GM23338 (cell line): ENCODE data around the gene PKP3. TPM values are rescaled to one million over a fixed set of nuclear protein-coding genes. Genes with fewer than 3 reads are reported as not detected.
A peak's percentile ranks its signal among the peaks of the same experiment; 100 is the strongest.

Experiments
- ATAC-seq: fragments of 200-7000 bp; cut with Tn5 transposase; 3 replicates; pipeline ENCODE4 v1.9.1; 2020
- DNase-seq: peaks from one replicate; pipeline ENCODE4 v3.0.0-alpha.2; 2015; ENCODE audit warnings: low spot score
- H2AFZ ChIP-seq: fragments of 200-600 bp; sonication (generic); 2 replicates; pipeline ENCODE4 v1.8.0; 2016; ENCODE audit warnings: antibody characterized with exemption, mild to moderate bottlenecking, moderate library complexity
- H3F3A ChIP-seq: fragments of 200-600 bp; sonication (generic); replicated peaks from 2 replicates; pipeline ENCODE4 v1.8.0; 2017; ENCODE audit warnings: antibody characterized with exemption, mixed run types, low read depth
- H3K27ac ChIP-seq: fragments of 200-600 bp; sonication (generic); 2 replicates; pipeline ENCODE4 v1.6.1; 2016; ENCODE audit warnings: low read depth
- H3K27me3 ChIP-seq: fragments of 200-600 bp; sonication (generic); 2 replicates; pipeline ENCODE4 v1.8.0; 2016; ENCODE audit warnings: mild to moderate bottlenecking, mixed run types, moderate library complexity; ENCODE audit not compliant: insufficient read depth
- H3K36me3 ChIP-seq: fragments of 200-600 bp; sonication (generic); 2 replicates; pipeline ENCODE4 v1.8.0; 2016; ENCODE audit warnings: mild to moderate bottlenecking; ENCODE audit not compliant: insufficient read depth
- H3K4me1 ChIP-seq: fragments of 200-600 bp; sonication (generic); 2 replicates; pipeline ENCODE4 v1.8.0; 2016; ENCODE audit warnings: mild to moderate bottlenecking, moderate library complexity; ENCODE audit not compliant: insufficient read depth
- H3K4me2 ChIP-seq: fragments of 200-600 bp; sonication (generic); 2 replicates; pipeline ENCODE4 v1.7.1; 2017; ENCODE audit warnings: mixed run types
- H3K4me3 ChIP-seq: fragments of 200-600 bp; sonication (generic); 2 replicates; pipeline ENCODE4 v1.6.1; 2016; ENCODE audit warnings: mixed run types
- H3K79me2 ChIP-seq: fragments of 200-600 bp; sonication (generic); replicated peaks from 2 replicates; pipeline ENCODE4 v1.8.0; 2017; ENCODE audit warnings: mild to moderate bottlenecking; ENCODE audit not compliant: insufficient read depth
- H3K9me2 ChIP-seq: fragments of 200-600 bp; sonication (generic); 2 replicates; pipeline ENCODE4 v1.8.0; 2017; ENCODE audit not compliant: insufficient read depth
- H4K20me1 ChIP-seq: fragments of 200-600 bp; sonication (generic); replicated peaks from 2 replicates; pipeline ENCODE4 v1.8.0; 2017; ENCODE audit warnings: mild to moderate bottlenecking; ENCODE audit not compliant: insufficient read depth
- H3K27ac Mint-ChIP-seq: 2 replicates; pipeline ENCODE4 v1.8.0; 2020; ENCODE audit warnings: inconsistent platforms, mild to moderate bottlenecking, moderate library complexity, mixed read lengths
- H3K27me3 Mint-ChIP-seq: 3 replicates; pipeline ENCODE4 v1.8.0; 2022; ENCODE audit warnings: low read depth, mild to moderate bottlenecking, moderate library complexity, mixed read lengths, inconsistent platforms; ENCODE audit not compliant: insufficient read depth, poor library complexity
- H3K36me3 Mint-ChIP-seq: 3 replicates; pipeline ENCODE4 v1.8.0; 2021; ENCODE audit warnings: low read depth, mild to moderate bottlenecking, inconsistent platforms, moderate library complexity, mixed read lengths
- H3K4me1 Mint-ChIP-seq: 3 replicates; pipeline ENCODE4 v1.8.0; 2020; ENCODE audit warnings: mild to moderate bottlenecking, inconsistent platforms, mixed read lengths
- H3K4me3 Mint-ChIP-seq: 3 replicates; pipeline ENCODE4 v1.8.0; 2021; ENCODE audit warnings: moderate library complexity, mild to moderate bottlenecking, inconsistent platforms, mixed read lengths
- H3K9me3 Mint-ChIP-seq: 3 replicates; pipeline ENCODE4 v1.8.0; 2020; ENCODE audit warnings: moderate library complexity, mild to moderate bottlenecking, inconsistent platforms, mixed read lengths
- CREB1 ChIP-seq: fragments of 250-450 bp; sonication (Bioruptor Pico); IDR thresholded peaks from 2 replicates; pipeline ENCODE4 v1.5.0; 2020; ENCODE audit warnings: low read depth, mild to moderate bottlenecking, moderate library complexity
- ETS1 ChIP-seq: IDR thresholded peaks from 2 replicates; pipeline ENCODE4 v1.6.1; 2016; ENCODE audit warnings: antibody characterized with exemption
- POLR2AphosphoS5 ChIP-seq: IDR thresholded peaks from 2 replicates; pipeline ENCODE4 v1.6.1; 2016; ENCODE audit warnings: antibody characterized with exemption, low read depth
- REST ChIP-seq: IDR thresholded peaks from one replicate; pipeline ENCODE4 v1.6.1; 2018; ENCODE audit warnings: antibody characterized with exemption; ENCODE audit not compliant: unreplicated experiment
- ZNF331 ChIP-seq: fragments of 250-450 bp; sonication (Bioruptor Pico); IDR thresholded peaks from 2 replicates; pipeline ENCODE4 v1.5.0; 2020; ENCODE audit warnings: low read depth, mild to moderate bottlenecking, moderate library complexity
- ZNF462 ChIP-seq: fragments of 250-450 bp; sonication (Bioruptor Pico); IDR thresholded peaks from 2 replicates; pipeline ENCODE4 v1.5.0; 2020; ENCODE audit warnings: mild to moderate bottlenecking, moderate library complexity
- polyA plus RNA-seq: library from polyadenylated mRNA; unstranded; fragments of >200 nt; fragmentation: Nextera tagmentation; extraction: Ambion mirVana; gene quantifications from 2 replicates; pipeline ENCODE4 v1.2.1, GENCODE V29; 2016
- total RNA-seq: library from RNA; depleted of rRNA; stranded (reverse); fragments of >200 nt; shearing (Covaris generic); gene quantifications from 2 replicates; pipeline ENCODE4 v1.2.3, GENCODE V29; 2014

Gene PKP3
- total and polyA plus RNA-seq, 2 experiments from 2014 or later = 7.2 to 23.0 TPM

DNA sequence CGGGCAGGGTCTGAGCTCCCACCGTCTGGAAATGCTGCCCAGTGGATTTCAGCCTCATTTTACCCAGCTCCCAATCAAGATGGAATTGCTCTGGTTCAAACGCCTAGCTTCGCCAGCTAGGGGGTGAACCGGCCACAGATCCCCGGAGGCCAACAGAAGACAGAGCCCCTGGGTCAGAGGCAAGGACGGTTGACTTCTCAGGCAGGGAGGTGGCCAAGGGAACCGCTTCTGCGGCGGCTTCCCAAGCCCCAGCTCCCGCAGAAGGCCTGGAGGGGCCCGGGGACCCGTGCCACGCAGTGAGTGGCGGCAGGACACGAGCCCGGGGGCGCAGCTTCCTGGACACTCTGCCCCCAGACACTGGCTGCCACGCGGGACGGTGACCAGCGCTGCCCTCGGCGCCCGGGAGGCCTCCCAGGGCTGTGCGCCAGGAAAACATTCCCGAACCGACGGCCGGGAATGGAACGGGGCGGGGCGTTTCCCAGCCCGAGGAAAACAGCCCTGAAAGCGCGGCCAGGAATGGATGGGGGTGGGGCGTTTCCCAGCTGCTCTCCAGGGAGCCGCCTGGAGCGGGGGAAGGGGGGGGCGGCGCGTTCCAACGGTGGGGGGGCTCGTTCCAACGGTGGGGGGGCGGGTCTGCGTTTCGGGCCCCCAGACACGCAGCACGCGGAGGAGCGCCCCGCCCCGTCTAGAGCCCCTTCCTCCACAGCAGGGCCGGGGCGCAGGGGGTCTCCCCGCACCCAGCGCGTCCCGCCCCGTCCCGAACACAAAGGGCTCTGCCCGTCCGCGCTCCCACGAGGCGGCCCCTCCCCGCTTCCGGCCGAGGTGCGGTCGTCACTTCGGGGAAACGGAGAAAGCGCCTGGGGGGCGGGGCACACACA is 38.2 kb upstream of the PKP3 start:
- no peaks in the 10 kb centered on the region for H3K27me3 ChIP-seq
- H3K79me2 ChIP-seq = no peaks in the 10 kb centered on the region
- H4K20me1 ChIP-seq = no peaks in the 10 kb centered on the region
- Mint-ChIP-seq H3K9me3 (peaks cover 22% of the 10 kb centered on the region), H3K27me3 (peaks cover 16% of the 10 kb centered on the region), H3K27ac (peak overlapping the region; percentile 78; the same call in 1 of the 2 replicates), H3K4me3 (peak overlapping the region; percentile 47; the same call in 2 of the 3 replicates), H3K36me3 (peaks cover 18% of the 10 kb centered on the region; the same call in 2 of the 3 replicates), H3K4me1 (peaks cover 21% of the 10 kb centered on the region)
- peak overlapping the region; percentile 84 for H3K4me2 ChIP-seq
- TF ChIP-seq ZNF331 (CRISPR knock-in tag) (no peak), CREB1 (CRISPR knock-in tag) (0 out of 2 replicates have a peak, but pooled peaks have one; percentile 16), ETS1 (peak; percentile 66), POLR2AphosphoS5 (peak; percentile 57; the same call in 1 of the 2 replicates)
- H2AFZ ChIP-seq = no peak overlapping the region
- H3K27ac ChIP-seq = peak overlapping the region; percentile 98
- no peaks in the 10 kb centered on the region for H3K9me2 ChIP-seq
- DNase-seq = peak; percentile 95
- ATAC-seq = peak; percentile 85
- peak overlapping the region; percentile 45 for H3K4me3 ChIP-seq
- H3K4me1 ChIP-seq = peaks cover 19% of the 10 kb centered on the region
- peaks cover 32% of the 10 kb centered on the region for H3F3A ChIP-seq
- H3K36me3 ChIP-seq = no peaks in the 10 kb centered on the region

GRCh38 chr11:356610-357009 is 37.4 kb upstream of the PKP3 start:
- ATAC-seq = no peak
- H3K4me2 ChIP-seq = no peak overlapping the region
- H3F3A ChIP-seq = peaks cover 32% of the 10 kb centered on the region
- no peak for DNase-seq
- H4K20me1 ChIP-seq = no peaks in the 10 kb centered on the region
- Mint-ChIP-seq H3K27me3 (peaks cover 15% of the 10 kb centered on the region), H3K9me3 (peaks cover 30% of the 10 kb centered on the region), H3K4me3 (no peak overlapping the region), H3K4me1 (peaks cover 18% of the 10 kb centered on the region), H3K27ac (no peak overlapping the region), H3K36me3 (peaks cover 21% of the 10 kb centered on the region; the same call in 2 of the 3 replicates)
- no peaks in the 10 kb centered on the region for H3K27me3 ChIP-seq
- H3K9me2 ChIP-seq = no peaks in the 10 kb centered on the region
- H3K79me2 ChIP-seq = no peaks in the 10 kb centered on the region
- H3K36me3 ChIP-seq = no peaks in the 10 kb centered on the region
- no peak overlapping the region for H3K27ac ChIP-seq
- no peak overlapping the region for H3K4me3 ChIP-seq
- no peak overlapping the region for H2AFZ ChIP-seq
- peaks cover 15% of the 10 kb centered on the region for H3K4me1 ChIP-seq
- TF ChIP-seq ETS1 (no peak; the same call in 1 of the 2 replicates), ZNF462 (CRISPR knock-in tag) (no peak), POLR2AphosphoS5 (no peak), REST (no peak), CREB1 (CRISPR knock-in tag) (no peak)
